IMR-90 (cell line): ENCODE results near the gene COL4A5. TPM values are rescaled to one million over a fixed set of nuclear protein-coding genes. Genes with fewer than 3 reads are reported as not detected.

Experiments
- ATAC-seq: fragments of 200-7000 bp; cut with Tn5 transposase; 2 replicates; pipeline ENCODE4 v1.9.1; 2020; ENCODE audit warnings: low read depth, mild to moderate bottlenecking, moderate library complexity
- BruUV-seq: library from RNA; stranded (reverse); fragments of 400-500 nt; replicated peaks from 2 replicates; lab custom pipeline; 2021; lab: Mats Ljungman, UMichigan
- CTCF ChIA-PET: fragments of 300-600 bp; formaldehyde crosslinking; extraction: SDS; loops from one replicate; lab custom pipeline; 2021; ENCODE audit warnings: antibody characterized with exemption; lab: Yijun Ruan, JAX
- POLR2A ChIA-PET: fragments of 300-600 bp; sonication (Branson Sonifier 250); formaldehyde crosslinking; loops from one replicate; lab custom pipeline; 2022; ENCODE audit warnings: antibody characterized with exemption; ENCODE audit not compliant: unreplicated experiment; lab: Charles Lee
- DNase-seq: peaks from one replicate; pipeline ENCODE4 v3.0.0; 2013
- H2AFZ ChIP-seq: replicated peaks from 2 replicates; pipeline ENCODE3; 2013; ENCODE audit warnings: low read length, mild to moderate bottlenecking; ENCODE audit not compliant: poor library complexity
- H2AK5ac ChIP-seq: 2 replicates; pipeline ENCODE4 v1.6.1; 2013; ENCODE audit warnings: low read depth, low read length, inconsistent platforms
- H2AK9ac ChIP-seq: replicated peaks from 2 replicates; pipeline ENCODE3; 2013; ENCODE audit warnings: mild to moderate bottlenecking, low read depth, low read length, moderate library complexity; ENCODE audit not compliant: poor library complexity
- H2BK120ac ChIP-seq: 2 replicates; pipeline ENCODE4 v1.6.1; 2013; ENCODE audit warnings: low read depth, low read length, inconsistent platforms
- H2BK15ac ChIP-seq: 3 replicates; pipeline ENCODE4 v1.6.1; 2013; ENCODE audit warnings: low read depth, low read length, inconsistent platforms
- H2BK20ac ChIP-seq: 2 replicates; pipeline ENCODE4 v1.6.1; 2013; ENCODE audit warnings: low read depth, mild to moderate bottlenecking, inconsistent platforms, low read length, moderate library complexity
- H2BK5ac ChIP-seq: 2 replicates; pipeline ENCODE4 v1.6.1; 2013; ENCODE audit warnings: mild to moderate bottlenecking, low read depth, low read length, inconsistent platforms; ENCODE audit not compliant: poor library complexity, severe bottlenecking
- H3K14ac ChIP-seq: replicated peaks from 2 replicates; pipeline ENCODE4 v1.6.1; 2013; ENCODE audit warnings: low read depth, low read length, inconsistent platforms
- H3K18ac ChIP-seq: 2 replicates; pipeline ENCODE4 v1.6.1; 2013; ENCODE audit warnings: low read depth, low read length, control low read depth
- H3K23ac ChIP-seq: 2 replicates; pipeline ENCODE4 v1.6.1; 2013; ENCODE audit warnings: low read depth, low read length, inconsistent platforms
- H3K27ac ChIP-seq: 2 replicates; pipeline ENCODE4 v1.5.1; 2013; ENCODE audit warnings: mild to moderate bottlenecking, control low read depth, low read length; ENCODE audit not compliant: insufficient read depth
- H3K27me3 ChIP-seq: 2 replicates; pipeline ENCODE4 v1.6.1; 2013; ENCODE audit warnings: low read length; ENCODE audit not compliant: control insufficient read depth, insufficient read depth
- H3K36me3 ChIP-seq: 2 replicates; pipeline ENCODE4 v1.6.1; 2013; ENCODE audit warnings: low read length, mixed read lengths; ENCODE audit not compliant: control insufficient read depth, insufficient read depth
- H3K4ac ChIP-seq: 2 replicates; pipeline ENCODE4 v1.6.1; 2013; ENCODE audit warnings: low read depth, low read length, inconsistent platforms
- H3K4me1 ChIP-seq: 2 replicates; pipeline ENCODE4 v1.6.1; 2013; ENCODE audit warnings: low read length, mixed read lengths; ENCODE audit not compliant: control insufficient read depth, insufficient read depth
- H3K4me2 ChIP-seq: 2 replicates; pipeline ENCODE4 v1.6.1; 2013; ENCODE audit warnings: low read depth, mild to moderate bottlenecking, control low read depth, low read length, moderate library complexity
- H3K4me3 ChIP-seq: 2 replicates; pipeline ENCODE4 v1.5.1; 2013; ENCODE audit warnings: low read depth, mild to moderate bottlenecking, control low read depth, low read length, moderate library complexity; ENCODE audit not compliant: insufficient read depth
- H3K56ac ChIP-seq: 2 replicates; pipeline ENCODE4 v1.6.1; 2013; ENCODE audit warnings: low read length, inconsistent platforms; ENCODE audit not compliant: insufficient read depth; ENCODE audit errors: extremely low read depth
- H3K79me1 ChIP-seq, 2 experiments: 2 replicates each; pipeline ENCODE4 v1.6.1; 2013; ENCODE audit warnings: low read length in 2 of 2, inconsistent platforms in 1 of 2, low read depth in 1 of 2
- H3K9ac ChIP-seq: 2 replicates; pipeline ENCODE4 v1.6.1; 2013; ENCODE audit warnings: low read depth, low read length, control low read depth
- H3K9me1 ChIP-seq: 2 replicates; pipeline ENCODE4 v1.6.1; 2013; ENCODE audit warnings: low read length, inconsistent platforms; ENCODE audit not compliant: insufficient read depth
- H3K9me3 ChIP-seq: 2 replicates; pipeline ENCODE4 v1.6.1; 2013; ENCODE audit warnings: low read length; ENCODE audit not compliant: control insufficient read depth, insufficient read depth
- H4K20me1 ChIP-seq: 2 replicates; pipeline ENCODE4 v1.6.1; 2013; ENCODE audit warnings: low read length, inconsistent platforms; ENCODE audit not compliant: insufficient read depth
- H4K5ac ChIP-seq: 2 replicates; pipeline ENCODE4 v1.6.1; 2013; ENCODE audit warnings: mild to moderate bottlenecking, low read depth, low read length, control low read depth
- H4K8ac ChIP-seq, 2 experiments: 2 replicates each; pipeline ENCODE4 v1.6.1; 2013; ENCODE audit warnings: low read depth in 2 of 2, low read length in 2 of 2, control low read depth in 1 of 2, inconsistent platforms in 1 of 2
- H4K91ac ChIP-seq: 2 replicates; pipeline ENCODE4 v1.6.1; 2013; ENCODE audit warnings: low read depth, low read length, inconsistent platforms; ENCODE audit not compliant: insufficient read depth
- CTCF ChIP-seq: conservative IDR thresholded peaks from 2 replicates; pipeline ENCODE4 v1.5.1; 2012; ENCODE audit warnings: mild to moderate bottlenecking, low read depth, low read length, improper control_type of control experiment
- ELK1 ChIP-seq: fragments of 150-350 bp; IDR thresholded peaks from 2 replicates; pipeline ENCODE4 v1.6.1; 2016; ENCODE audit warnings: low read depth, mild to moderate bottlenecking, low read length, moderate library complexity, borderline replicate concordance
- FOS ChIP-seq: fragments of 150-350 bp; IDR thresholded peaks from 2 replicates; pipeline ENCODE4 v1.6.1; 2016; ENCODE audit warnings: low read depth, low read length
- MAZ ChIP-seq: IDR thresholded peaks from 2 replicates; pipeline ENCODE4 v1.6.1; 2012; ENCODE audit warnings: low read depth, mild to moderate bottlenecking, low read length, improper control_type of control experiment, moderate library complexity, borderline replicate concordance
- MXI1 ChIP-seq: IDR thresholded peaks from 2 replicates; pipeline ENCODE4 v1.6.1; 2012; ENCODE audit warnings: low read depth, mild to moderate bottlenecking, low read length, moderate library complexity, borderline replicate concordance
- RAD21 ChIP-seq: IDR thresholded peaks from 2 replicates; pipeline ENCODE4 v1.6.1; 2012; ENCODE audit warnings: low read length, improper control_type of control experiment
- RCOR1 ChIP-seq: IDR thresholded peaks from 2 replicates; pipeline ENCODE4 v1.6.1; 2012; ENCODE audit warnings: mild to moderate bottlenecking, low read length, improper control_type of control experiment; ENCODE audit not compliant: insufficient replicate concordance
- SMC3 ChIP-seq: fragments of 150-350 bp; IDR thresholded peaks from 2 replicates; pipeline ENCODE4 v1.6.1; 2016; ENCODE audit warnings: low read depth, mild to moderate bottlenecking, antibody characterized with exemption, low read length, moderate library complexity
- USF2 ChIP-seq: fragments of 150-350 bp; IDR thresholded peaks from 2 replicates; pipeline ENCODE4 v1.6.1; 2017; ENCODE audit warnings: mild to moderate bottlenecking, antibody characterized with exemption, low read length, low read depth
- WGBS, 2 experiments: methylation state at CpG; one replicate each; pipeline versions ENCODE4 v1.1.5 to v1.1.7; 2013; ENCODE audit warnings: missing lambda C conversion rate in 2 of 2; ENCODE audit not compliant: insufficient read length in 1 of 2; ENCODE audit errors: extremely low coverage in 2 of 2; 5-methylcytosine and 5-hydroxymethylcytosine counted together
- dilution Hi-C: fragments of 300-500 bp; cut with HindIII; formaldehyde crosslinking; loops from one replicate; pipeline ENCODE4 v1.14.3; 2018; ENCODE audit warnings: low sequenced_read_pairs; ENCODE audit not compliant: unreplicated experiment
- in situ Hi-C: fragments of 300-500 bp; cut with MboI; formaldehyde crosslinking; loops from 3 replicates; pipeline ENCODE4 v1.14.3; 2019; ENCODE audit warnings: low sequenced_read_pairs, inconsistent platforms, mixed read lengths
- intact Hi-C: fragments of 100-400 bp; cut with micrococcal nuclease; formaldehyde crosslinking; loops from 2 replicates; pipeline ENCODE4 v1.10.0; 2022
- polyA plus RNA-seq, 3 experiments: library from polyadenylated mRNA; depleted of rRNA; stranded (reverse); fragments of >200 nt; gene quantifications; 2 replicates each; pipeline ENCODE4 v1.2.3, GENCODE V29; 2012; ENCODE audit warnings: low replicate concordance in 1 of 3
- total RNA-seq: library from RNA; depleted of rRNA; stranded (reverse); fragments of >200 nt; gene quantifications from 2 replicates; pipeline ENCODE4 v1.2.3, GENCODE V29; 2012

The COL4A5 gene
- total and polyA plus RNA-seq, 2 of the 4 experiments (the other 2 are of a cell fraction), result 16.3 to 26.6 TPM

- in situ Hi-C loops (no loop called here), dilution Hi-C loops (no loop called here), intact Hi-C loops (no loop called here)
- Histone ChIP-seq H4K5ac (no peak overlapping the region), H3K23ac (no peak overlapping the region), H3K9ac (no peak overlapping the region), H3K79me1 (no peaks in the 10 kb centered on the region), H3K14ac (no peak overlapping the region), H3K9me3 (no peaks in the 10 kb centered on the region), H3K27ac (no peak overlapping the region), H2BK15ac (no peak overlapping the region), H2AK5ac (no peak overlapping the region), H2BK5ac (no peak overlapping the region), H3K4me3 (no peak overlapping the region), H3K4me2 (no peak overlapping the region), H2AK9ac (no peak overlapping the region), H3K4me1 (no peaks in the 10 kb centered on the region), H4K20me1 (no peaks in the 10 kb centered on the region), H4K91ac (no peak overlapping the region), H3K4ac (no peak overlapping the region), H2BK120ac (no peak overlapping the region), H3K27me3 (no peaks in the 10 kb centered on the region; the same call in 1 of the 2 replicates), H3K36me3 (no peaks in the 10 kb centered on the region), H3K56ac (no peak overlapping the region), H2AFZ (no peak overlapping the region), H2BK20ac (no peak overlapping the region), H3K9me1 (no peaks in the 10 kb centered on the region), H3K18ac (no peak overlapping the region), H4K8ac (no peak overlapping the region)
- ChIA-PET CTCF (no interaction called here), POLR2A (no interaction called here)
- TF ChIP-seq FOS, result no peak
- TF ChIP-seq CTCF, result no peak
- no peak for TF ChIP-seq RAD21
- no peak for TF ChIP-seq MXI1
- no peak for TF ChIP-seq RCOR1
- TF ChIP-seq MAZ, result no peak
- TF ChIP-seq USF2, result no peak
- TF ChIP-seq ELK1, result no peak
- TF ChIP-seq SMC3, result no peak
- no peak for ATAC-seq
- BruUV-seq, result no TSS peak
- no peak for DNase-seq
- WGBS, 2 experiments, result no CpG with 5 or more reads among the region's 2 CpGs
Observed at GRCh38 chrX:108701633-108702032, 262.0 kb downstream of the COL4A5 start.
